ENCODE measurements around the gene TMEM222.

TMEM222 gene

GRCh38 chr1:27359822-27360158 is 37.8 kb downstream of the TMEM222 start:
- no peak for DNase-seq (ENCODE audit: low read depth)

- DNase-seq (ENCODE audit: low read depth): peak; percentile 33
Measured at GRCh38 chr1:27360159-27361043, 38.4 kb downstream of the TMEM222 start.

- no peak for DNase-seq (ENCODE audit: low read depth)
Measured at GRCh38 chr1:27361044-27361402, 39.1 kb downstream of the TMEM222 start.

- DNase-seq (ENCODE audit: low read depth): no peak
Measured at GRCh38 chr1:27361553-27361952, 39.6 kb downstream of the TMEM222 start.

- DNase-seq (ENCODE audit: low read depth): no peak
Measured at GRCh38 chr1:27363766-27364695, 42.1 kb downstream of the TMEM222 start.

GRCh38 chr1:27364696-27365371 is 42.9 kb downstream of the TMEM222 start:
- DNase-seq (ENCODE audit: low read depth): no peak

GRCh38 chr1:27365372-27366112 is 43.6 kb downstream of the TMEM222 start:
- DNase-seq (ENCODE audit: low read depth): peak; percentile 61

GRCh38 chr1:27366113-27366410 is 44.1 kb downstream of the TMEM222 start:
- peak; percentile 49 for DNase-seq (ENCODE audit: low read depth)

- no peak for DNase-seq (ENCODE audit: low read depth)
Measured at GRCh38 chr1:27366411-27367159, 44.6 kb downstream of the TMEM222 start, which contains the start of gene MAP3K6. Gene MAP3K6 (minus strand): TSS chr1:27366961. CDS start chr1:27366597, 364 bp downstream.

GRCh38 chr1:27367160-27367650 is 45.2 kb downstream of the TMEM222 start:
- DNase-seq (ENCODE audit: low read depth): no peak

GRCh38 chr1:27368869-27369582 is 47.1 kb downstream of the TMEM222 start:
- no peak for DNase-seq (ENCODE audit: low read depth)

- DNase-seq (ENCODE audit: low read depth): no peak
Measured at GRCh38 chr1:27372022-27372807, 50.3 kb downstream of the TMEM222 start.

- DNase-seq (ENCODE audit: low read depth): no peak
Measured at GRCh38 chr1:27372808-27373690, 51.1 kb downstream of the TMEM222 start.

- DNase-seq (ENCODE audit: low read depth): no peak
Measured at GRCh38 chr1:27374362-27375086, 52.6 kb downstream of the TMEM222 start, which contains the start of gene FCN3. Gene FCN3 (minus strand): TSS chr1:27374824. CDS start chr1:27374818, 6 bp downstream.

- no peak for DNase-seq (ENCODE audit: low read depth)
Measured at GRCh38 chr1:27377760-27378495, 56.0 kb downstream of the TMEM222 start.

GRCh38 chr1:27379564-27380122 is 57.7 kb downstream of the TMEM222 start:
- no peak for DNase-seq (ENCODE audit: low read depth)
